HG02623 (cell line): Measurements from ENCODE around the gene MINDY3.

Experiments used
- ATAC-seq: cut with Tn5 transposase; IDR thresholded peaks from one replicate; pipeline ENCODE4 v1.9.1; 2021; ENCODE audit warnings: moderate library complexity; ENCODE audit not compliant: unreplicated experiment

Gene MINDY3

DNA sequence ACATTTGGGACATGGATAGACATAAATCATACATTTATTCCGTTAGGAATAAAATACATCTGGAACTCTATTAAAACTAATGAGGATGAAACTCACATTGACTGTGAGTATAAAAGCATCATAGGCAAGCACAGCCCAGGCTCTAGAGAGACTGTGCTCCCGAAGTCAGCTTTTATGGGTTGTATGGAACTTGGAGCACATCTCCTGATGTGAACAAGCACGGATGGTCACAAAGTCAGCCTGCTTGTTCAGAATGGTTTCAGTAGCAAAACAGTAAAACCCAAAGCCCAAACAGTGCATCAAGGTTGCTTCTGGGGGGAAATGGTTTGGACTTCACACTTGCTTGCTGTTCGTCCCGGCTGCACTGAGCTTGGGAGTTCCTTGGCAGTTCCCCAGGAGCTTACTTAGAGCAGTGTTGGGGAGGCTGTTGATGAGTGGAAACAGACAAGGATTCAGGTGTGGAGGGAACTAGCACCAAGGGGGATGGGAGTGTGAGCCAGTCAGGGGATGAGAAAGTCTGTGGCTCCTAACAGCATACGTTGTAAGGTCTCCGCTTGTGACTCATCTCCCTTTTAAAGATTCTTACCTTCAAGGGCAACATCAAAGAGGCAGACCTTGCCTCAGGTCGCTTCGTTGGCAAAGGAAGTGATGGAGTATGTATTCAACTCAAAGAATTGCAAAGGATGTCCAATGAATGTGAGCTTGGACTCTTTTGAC lies 120.9 kb downstream of the MINDY3 start:
- ATAC-seq: no peak

DNA sequence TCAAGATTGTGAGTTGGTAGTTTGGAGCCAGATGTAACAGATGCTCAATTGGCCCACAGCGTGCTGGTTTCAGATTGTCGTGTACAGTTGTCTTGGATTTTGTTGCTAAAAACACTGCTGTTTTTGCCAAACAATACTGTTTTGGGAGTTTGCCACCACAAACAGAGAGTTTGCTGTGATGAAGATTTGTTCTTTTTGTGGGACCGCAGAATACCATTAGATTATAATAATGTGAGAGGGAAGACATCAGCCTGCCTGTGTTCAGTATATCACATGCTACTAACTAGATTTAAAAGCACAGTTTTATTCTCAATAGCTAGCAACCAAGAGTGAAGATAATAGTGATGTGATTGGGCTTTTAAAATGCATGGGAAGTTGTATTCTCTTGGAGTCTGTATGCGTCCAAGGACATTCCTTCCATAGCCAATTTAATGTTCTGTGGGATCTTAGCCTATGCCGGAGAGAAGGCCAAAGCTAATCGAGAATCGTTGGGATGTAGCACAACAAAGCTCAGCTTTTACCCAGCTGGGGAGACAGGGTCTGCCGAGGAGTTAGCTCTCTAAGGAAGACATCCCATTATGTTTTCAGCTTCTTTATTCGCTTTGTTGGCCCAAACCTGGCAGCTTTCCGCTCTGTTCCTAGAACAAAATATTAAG lies 121.9 kb downstream of the MINDY3 start:
- no peak for ATAC-seq

DNA sequence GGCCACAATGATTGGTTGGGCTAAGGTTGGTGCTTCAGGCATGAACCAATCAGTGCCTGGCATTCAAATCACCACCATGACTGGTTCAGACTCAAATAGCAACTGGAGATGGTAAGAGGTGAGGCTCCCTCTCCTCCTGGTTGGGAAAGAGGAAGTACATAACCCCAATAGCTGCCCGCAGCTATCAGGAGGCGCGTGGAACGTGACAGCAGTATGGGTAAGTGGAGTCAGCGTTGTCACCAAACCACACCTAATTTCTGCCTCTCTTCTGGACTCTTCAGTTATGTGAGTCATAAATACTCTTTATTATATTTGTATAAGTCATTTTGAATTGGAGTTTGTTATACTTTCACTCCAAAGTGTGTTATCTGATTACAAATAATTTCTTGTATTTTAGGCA lies 122.7 kb downstream of the MINDY3 start:
- ATAC-seq: no peak

DNA sequence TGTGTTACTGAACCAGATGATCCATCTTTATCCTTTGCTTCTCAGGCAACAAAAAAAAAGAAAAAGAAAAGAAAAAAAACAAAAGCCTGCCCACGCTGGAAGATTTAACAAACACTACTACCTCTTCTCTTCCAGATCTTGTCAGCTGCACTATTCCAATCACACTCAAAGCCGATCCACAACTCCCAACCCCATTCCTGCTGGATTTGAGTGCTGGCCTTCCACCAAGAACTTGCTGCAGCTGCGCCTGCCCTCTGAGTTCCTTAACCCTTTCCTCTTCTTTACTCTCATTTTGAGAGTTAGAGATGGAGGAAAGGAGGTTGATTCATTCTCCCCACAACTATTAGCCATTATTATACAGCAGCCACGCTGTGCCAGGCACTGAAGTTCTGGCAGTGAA lies 124.5 kb downstream of the MINDY3 start:
- no peak for ATAC-seq

DNA sequence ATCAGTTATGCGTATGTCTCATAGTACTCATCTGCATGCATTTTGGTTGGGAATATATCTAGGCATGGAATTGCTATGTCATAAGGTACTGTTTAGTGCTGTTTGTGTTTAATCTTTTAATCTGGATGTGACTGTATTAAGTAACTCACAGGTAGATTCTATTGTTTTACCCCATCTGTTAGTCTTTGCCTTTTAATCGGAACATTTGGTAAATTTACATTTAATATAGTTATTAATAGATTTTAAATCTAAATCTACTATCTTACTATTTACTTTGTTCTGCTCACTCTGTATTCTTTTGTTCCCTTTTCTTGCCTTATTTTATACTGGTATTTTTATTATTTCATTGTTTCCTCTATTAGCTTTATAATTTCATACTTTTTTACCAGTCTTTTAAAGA lies 130.0 kb downstream of the MINDY3 start:
- ATAC-seq: no peak

DNA sequence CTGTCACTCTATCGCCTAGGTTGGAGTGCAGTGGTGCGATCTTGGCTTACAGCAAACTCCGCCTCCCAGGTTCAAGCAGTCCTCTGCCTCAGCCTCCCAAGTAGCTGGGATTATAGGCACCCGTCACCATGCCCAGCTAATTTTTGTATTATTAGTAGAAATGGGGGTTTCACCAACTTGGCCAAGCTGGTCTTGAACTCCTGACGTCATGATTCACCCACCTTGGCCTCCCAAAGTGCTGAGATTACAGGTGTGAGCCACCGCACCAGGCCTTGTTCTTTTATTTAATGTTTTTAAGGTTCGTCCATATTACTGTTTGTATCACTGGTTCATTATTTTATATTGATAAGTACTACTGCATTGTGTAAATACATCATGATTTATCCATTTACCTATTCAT lies 130.4 kb downstream of the MINDY3 start:
- no peak for ATAC-seq
